HG03342 (cell line): Measurements from ENCODE around the gene FCHSD1.
A peak's percentile ranks its signal among the peaks of the same experiment; 100 is the strongest.

Experiments used
- ATAC-seq: cut with Tn5 transposase; IDR thresholded peaks from one replicate; pipeline ENCODE4 v1.9.1; 2021; ENCODE audit warnings: mild to moderate bottlenecking, moderate library complexity; ENCODE audit not compliant: unreplicated experiment

The FCHSD1 gene

DNA sequence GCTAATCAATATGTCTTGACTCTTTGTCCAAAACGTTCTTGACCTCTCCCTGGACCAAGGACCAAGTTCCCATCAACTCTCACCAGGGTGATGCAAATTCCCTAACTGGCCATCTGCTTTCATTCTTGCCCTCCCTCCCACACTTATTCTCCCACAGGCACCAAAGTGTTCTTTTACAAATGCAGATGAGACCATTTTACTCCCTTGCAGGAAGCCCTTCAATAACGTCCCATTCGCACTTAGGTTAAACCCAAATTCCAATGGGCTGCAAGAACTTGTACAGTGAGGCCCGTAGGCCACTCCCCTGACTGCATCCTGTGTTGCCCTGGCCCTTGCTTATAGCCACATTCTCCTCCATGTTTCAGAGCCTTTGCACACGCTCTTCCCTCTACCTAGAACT lies 23.5 kb upstream of the FCHSD1 start:
- no peak for ATAC-seq

DNA sequence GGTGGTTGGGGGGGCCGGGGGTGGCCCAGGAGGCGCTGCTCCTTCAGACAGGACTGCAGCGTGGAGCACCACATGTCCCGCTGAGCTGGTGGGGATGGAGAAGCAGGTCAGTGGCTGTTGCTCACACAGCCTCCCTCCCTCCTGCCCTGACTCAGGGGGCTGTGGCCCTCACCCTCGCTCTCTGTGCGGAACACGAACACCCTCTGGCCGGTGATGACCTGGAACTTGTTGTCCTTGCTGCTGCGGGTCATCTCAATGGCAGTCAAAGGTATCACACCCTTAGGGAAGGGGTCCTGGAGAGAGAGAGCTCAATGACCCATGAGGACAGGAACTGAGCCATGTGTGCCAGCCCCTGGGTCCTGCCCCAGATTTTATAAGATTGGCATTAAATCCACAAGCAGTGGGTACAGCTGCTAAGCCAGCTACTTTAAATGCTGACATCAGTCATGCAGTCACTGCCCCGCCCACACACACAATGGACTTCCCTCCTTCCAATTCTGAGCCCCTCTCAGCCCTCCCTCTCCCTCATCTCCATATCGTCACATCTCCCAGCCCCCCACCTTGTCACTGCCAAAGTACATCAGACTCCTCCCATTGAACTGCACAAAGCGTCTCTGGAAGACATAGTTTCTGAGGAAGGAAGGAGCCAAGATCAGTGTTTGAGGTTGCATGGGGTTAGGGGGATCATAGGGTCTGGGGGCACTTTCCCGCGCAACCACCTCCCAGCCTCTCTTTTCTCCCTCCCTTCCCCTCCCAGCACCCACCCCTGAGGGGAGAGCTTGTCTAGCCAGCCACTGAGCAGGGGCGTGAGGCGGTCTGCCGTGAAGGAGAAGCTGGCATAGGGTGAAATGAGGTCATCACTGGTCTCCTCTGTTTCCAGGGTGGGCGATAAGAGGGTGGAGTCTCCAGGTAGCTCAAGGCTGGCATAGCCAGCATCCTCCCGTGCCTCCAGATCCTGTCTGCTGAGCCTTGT lies 21.9 kb upstream of the FCHSD1 start:
- no peak for ATAC-seq

DNA sequence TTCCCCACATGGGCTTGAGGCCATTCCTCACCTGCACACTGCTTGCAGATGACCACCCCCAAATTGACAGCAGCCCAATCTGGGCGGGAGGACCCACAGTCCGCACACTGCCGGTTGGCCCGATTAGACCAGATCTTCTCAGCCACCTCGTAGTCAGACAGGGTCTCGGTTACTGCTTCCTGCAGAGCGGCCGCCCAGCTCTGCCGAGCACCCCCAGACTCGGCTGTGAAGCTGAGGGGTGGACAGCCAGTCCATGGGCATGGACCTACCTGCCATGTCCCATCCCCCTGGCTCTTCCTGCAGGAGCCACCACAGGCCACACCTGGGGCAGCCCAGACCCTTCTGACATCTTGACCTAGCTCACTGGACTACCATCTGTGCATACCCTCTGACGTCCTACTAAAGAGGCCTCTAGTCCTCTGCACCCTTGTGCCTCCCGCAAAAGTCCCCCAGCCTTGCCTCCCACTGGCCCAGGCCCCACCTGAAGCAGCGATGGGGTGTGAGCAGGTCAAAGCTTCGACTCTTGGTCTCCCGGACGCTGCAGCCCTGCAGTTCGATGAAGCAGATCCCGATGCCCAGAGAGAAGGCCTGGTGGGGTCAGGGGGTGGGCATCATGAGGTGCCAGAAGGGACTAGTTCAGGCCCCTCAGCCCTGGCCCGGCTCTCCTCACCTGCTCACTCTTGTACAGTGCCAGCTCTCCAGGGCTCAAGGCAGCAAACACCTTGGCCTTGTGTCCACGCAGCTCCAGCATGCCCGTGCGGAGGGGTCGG lies 21.0 kb upstream of the FCHSD1 start:
- no peak for ATAC-seq

DNA sequence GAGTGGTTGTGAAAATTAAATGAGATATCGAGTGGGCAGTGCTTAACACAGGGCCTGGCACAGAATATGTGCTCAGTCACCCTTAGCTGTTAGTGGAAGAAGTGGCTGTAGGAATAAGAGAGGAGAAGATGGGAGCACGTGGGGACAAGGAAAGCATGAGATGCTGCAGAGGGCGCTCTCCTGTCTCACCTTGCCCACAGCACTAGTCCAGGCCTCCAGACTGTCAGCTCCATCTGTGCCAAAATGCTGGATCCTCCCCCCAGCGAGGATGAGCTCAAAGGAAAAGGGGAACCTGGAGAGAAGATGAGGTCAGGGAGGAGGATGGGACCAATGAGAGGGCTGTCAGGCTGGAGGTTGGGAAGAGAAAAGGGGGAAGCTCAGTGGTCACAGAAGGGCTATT lies 18.3 kb upstream of the FCHSD1 start:
- no peak for ATAC-seq

DNA sequence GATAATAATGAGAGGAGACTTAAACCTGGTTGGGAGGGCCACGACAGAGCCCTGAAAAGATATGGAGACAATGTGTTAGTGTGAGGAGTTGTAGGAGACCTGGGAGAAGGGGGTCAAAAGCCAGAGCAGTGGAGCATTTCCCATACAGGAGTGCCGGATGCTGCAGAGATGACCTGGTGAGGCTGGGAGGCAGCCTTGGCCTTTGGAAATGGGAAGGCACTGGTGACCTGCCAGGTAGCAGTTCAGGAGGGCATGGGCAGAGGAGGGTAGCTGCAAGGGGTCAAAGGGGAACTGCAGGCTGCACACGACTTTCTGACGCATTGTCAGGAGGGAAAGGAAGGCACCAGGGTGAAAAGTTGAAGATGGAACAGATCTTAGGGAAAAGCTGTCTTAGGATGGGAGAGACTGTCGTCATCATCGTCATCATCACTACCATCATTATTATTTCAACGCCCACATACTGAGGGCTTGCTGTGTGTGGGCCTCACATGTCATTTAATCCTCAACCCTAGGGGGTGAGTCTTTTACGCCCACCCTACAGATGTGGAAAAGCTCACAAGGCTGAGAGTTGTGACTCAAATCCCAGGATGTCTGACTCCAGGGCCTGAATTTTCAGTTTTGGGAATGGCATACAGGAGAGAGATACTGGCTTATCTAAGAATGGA lies 17.5 kb upstream of the FCHSD1 start:
- ATAC-seq = no peak

DNA sequence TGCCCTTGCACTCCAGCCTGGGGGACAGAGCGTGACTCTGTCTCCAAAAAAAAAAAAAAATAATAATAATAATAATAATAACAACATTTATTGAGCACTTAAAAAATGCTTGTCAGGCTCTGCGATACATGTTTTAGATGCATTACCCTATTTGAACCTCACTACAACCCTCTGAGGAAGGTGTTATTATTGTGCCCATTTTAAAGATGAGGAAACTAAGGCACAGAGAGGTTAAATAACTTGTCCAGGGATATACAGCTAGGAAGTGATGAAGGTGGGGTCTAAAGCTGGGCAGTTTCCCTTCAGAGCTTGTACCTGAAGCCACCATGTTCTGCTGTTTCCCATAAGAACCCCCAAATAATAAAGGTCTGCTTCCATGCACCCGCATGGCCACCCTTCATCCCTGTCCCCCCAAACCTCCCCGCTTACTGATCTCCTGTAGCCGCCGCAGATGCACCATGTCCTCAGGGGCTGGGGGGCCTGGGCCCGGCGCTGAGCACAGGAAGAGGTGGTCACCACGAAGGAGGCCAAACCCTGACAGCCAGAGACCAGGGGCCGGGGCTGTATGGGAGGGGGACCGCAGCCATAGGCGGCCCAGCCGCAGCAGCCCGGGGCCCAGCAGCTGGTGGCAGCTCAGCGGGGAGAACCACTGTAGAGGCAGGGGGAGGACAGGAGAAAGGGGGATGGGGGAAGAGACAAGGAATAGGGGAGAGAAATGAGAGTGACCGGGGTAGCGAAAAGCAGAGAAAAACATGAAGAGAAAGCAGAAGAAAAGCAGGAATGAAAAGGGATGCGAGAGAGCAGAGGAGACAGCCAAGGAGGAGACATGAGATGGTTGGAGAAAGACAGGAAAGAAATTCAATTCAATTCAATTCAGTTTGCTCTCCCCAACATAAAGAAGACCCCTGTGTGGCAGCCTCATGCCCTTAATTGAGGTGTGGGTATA lies 15.1 kb upstream of the FCHSD1 start:
- ATAC-seq = no peak

DNA sequence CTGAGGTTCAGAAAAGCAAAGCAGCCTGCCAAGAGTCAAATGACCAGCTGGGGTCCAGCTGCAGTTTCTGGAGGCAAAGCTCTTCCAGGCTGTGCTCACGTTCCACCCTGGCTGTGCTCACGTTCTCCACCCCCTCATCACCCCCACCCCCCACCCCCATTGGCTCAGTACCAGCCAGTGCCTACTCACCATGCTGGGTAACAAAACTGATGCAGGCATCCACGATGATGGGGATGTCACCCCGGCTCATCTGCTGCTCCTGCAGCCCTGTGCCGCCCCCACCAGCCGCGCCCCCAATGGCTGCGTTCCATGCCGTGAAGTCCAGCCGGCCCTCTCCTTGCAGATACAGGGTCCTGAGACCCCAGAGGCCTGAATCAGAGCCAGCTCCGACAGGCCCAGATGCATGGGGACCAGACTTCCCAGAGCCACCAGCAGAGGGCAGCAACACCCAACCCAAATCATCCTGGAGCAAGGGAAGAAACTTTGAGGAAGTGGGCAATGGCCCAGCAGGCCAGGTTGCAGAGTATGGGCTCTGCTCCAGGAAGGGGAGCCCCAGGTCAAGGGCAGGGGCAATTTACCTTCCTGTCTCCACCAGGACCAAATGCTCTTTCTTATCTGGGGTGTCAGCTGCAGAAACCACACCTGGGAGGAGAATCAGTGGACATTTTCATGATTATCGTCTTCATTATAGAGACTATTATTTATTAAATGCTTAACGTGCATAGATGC lies 13.7 kb upstream of the FCHSD1 start:
- ATAC-seq = peak; percentile 97

DNA sequence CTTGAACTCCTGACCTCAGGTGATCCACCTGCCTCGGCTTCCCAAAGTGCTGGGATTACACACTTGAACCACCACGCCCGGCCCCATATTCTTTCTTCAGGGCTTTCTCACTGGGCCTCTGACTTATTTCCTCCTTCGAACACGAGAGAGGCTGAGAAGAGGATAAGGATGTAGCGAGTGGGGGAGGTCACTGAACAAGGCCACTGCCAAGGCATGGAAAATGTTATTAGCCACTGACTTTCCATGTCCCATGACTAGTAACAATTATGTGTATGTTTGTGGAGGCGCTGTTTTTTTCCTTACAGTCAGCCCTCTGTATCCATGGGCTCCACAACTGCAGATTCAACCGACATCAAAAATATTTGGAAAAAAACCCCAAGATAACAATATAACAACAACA lies 12.3 kb upstream of the FCHSD1 start:
- ATAC-seq = no peak

DNA sequence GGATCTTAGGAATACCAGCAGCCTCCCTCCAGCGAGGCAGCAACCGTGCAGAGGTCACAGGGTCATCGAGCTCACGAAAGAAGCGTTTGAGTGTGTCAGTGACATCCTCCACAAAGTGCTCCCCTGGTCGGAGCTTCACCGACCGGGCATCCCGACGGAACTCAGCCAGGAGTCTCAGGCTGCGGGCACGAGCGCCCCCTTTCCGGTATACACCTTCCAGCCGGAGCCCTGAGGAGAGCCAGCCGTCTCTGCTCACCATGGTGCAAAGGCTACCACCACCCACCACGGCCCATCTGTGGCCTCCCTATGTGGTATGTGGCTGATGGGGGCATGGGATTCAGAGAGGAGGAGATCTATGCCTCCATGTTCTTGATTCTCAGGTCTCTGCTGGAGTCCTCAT lies 10.8 kb upstream of the FCHSD1 start:
- ATAC-seq = no peak

DNA sequence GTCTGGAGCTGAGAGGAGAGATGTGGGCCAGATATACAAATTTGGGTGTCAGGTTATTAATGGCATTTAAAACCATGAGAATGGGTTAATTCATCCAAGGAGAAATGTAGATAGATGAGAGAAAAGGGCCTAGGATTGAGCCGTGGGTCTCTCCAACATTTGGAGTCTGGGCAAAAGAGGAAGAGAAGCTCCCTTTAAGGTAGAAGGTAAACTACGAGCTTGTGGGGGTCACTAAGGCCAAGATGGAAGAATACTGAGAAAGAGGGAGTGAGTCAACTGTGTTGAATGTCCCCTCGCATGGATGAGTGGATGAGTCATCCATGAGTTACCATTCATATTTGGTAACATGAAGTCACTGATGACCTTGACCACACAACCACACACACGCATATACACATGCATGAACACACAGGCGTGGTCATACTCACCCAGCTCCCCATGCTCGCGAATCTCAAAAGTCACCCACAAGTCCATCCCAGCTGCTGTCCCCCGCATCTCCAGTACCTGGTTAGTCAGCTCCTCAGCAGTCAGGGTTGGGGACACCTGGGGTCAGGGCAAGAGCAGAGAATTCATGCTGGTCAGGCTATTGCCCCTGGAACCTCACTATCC lies 6.8 kb upstream of the FCHSD1 start:
- ATAC-seq = peak; percentile 84

DNA sequence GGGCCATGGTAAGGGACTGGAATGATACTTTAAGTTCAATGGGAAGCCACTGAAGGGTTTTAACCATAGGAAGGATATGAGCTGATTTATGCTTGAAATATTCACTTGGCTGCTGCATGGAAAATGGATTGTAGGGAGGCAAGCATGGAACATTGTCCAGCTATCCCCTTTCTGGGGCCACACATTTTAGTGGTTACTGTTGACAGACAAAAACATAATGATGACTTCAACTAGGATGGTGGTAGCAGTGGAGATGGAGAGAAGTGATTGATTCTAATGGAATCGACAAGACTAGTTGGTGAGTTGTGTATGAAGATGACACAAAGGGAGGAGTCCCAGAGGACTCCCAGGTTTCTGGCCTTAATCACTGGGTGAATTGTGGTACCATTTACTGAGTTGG lies 6.2 kb upstream of the FCHSD1 start:
- no peak for ATAC-seq

DNA sequence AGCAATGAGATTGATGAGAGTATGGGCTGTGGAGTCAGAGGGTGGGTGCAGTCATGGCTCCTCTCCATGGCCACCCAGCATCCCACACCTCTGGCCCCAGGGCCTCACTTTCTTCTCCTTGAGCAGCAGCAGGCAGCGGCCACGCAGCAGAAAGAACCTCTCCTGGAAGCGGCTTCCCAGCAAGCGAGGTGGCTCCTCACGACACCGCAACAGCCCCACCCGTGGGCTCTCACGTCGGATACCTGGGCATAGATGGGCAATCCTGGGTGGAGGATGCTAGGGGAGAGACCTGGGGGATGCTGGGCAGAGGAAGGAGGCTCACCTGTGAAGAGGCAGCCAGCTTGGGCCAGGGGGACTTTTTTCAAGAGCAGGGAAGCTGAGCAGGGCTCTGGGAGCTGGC lies 5.2 kb upstream of the FCHSD1 start:
- no peak for ATAC-seq

DNA sequence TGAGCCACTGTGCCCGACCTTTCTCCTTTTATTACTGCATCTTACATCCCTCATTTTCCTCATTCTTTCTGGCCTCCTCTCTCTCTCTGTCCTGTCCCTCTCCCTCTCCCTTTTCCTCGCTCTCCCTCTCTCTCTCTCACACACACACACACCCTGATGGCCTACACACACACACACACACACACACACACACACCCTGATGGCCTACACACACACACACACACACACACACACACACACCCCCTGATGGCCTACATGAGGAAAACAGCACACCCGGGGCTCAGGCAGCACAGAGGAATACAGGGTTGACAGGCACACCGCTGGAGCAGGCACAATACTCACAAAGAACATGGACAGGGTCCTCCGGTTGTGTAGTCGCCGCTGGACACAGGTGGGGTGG lies 3.8 kb upstream of the FCHSD1 start:
- ATAC-seq = no peak

DNA sequence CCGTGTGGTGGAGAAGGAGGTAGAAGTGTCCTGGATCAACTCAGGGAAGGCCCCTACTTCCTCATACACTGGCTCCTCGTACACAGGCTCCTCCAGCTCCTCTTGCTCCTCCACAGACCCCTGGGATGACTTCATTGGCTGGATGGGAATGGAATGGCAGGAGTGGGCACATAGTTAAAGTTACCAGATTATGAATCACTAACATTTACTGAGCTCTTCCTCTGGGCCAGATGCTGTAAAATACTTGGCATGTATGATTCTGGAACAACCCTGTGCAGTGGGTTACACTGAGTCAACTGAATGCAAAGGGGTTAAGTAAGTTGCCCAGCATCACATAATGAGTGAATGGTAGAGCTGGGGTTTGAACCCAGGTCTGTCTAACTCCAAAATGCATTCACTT lies 3.1 kb upstream of the FCHSD1 start:
- ATAC-seq = no peak

DNA sequence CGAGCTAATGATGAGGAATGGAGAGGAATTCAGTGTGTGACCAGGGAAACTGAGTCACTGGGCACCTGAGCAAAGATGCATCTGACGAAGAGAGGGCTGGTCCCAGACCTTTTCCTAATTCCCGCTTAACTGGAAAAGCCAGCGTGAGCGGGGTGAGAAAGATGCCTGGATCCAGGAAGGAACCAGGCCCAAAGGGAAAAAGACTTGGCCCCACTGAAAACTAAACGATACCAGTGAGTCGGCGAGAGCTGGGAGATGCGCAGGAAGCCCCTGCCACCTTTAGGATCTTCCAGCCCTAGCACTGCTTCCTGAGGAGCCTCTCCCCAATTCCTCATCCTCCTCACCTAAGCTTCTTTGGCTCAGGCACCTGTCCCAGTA lies 499 bp upstream of the FCHSD1 start:
- no peak for ATAC-seq

DNA sequence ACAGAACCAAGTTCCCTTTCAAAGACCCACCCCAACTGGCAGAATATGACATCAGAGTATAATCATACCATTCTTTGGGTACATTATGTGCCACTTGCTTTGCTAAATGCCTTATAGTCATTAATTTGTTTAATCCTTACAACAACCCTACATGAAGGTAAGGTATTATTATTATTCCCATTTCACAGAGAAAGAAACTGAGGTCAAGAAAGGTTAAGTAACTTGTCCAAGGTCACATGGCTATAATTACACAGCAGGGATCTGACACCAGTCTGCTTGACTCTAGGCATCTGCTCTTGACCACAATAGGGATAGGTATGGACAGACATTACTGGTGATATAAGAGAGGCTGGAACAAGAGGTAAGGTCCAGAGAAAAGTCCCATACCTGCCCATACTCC lies 1.2 kb downstream of the FCHSD1 start:
- ATAC-seq = no peak

DNA sequence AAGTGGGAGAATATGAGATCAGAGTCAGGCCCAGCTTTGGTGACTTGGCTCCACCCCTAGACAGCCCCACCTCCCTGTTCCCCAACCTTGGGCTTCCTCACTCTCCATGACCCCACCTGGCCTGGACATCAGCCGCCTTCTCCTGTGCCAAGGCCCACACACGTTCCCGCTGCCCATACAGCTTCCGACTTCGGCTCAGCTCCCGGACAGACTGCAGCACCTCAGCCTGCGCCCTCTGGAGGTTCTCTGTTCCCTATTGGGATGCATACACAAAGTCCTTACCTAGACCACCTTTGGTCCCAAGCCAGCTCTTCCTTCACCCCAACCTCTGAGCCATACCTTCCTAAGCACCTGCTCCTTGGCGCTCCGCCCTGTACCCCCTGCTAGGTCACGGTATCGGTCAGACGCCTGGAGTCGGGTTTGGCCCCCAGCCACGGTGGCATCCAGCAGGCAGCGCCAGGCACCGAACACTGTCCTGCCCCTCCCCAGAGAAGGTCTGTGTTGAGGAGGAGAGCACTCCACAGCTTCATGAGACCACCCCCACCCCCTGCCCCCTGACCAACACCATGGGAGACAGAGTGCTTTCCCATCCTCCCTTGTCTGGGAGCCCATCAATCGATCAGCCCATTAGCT lies 2.0 kb downstream of the FCHSD1 start:
- no peak for ATAC-seq

DNA sequence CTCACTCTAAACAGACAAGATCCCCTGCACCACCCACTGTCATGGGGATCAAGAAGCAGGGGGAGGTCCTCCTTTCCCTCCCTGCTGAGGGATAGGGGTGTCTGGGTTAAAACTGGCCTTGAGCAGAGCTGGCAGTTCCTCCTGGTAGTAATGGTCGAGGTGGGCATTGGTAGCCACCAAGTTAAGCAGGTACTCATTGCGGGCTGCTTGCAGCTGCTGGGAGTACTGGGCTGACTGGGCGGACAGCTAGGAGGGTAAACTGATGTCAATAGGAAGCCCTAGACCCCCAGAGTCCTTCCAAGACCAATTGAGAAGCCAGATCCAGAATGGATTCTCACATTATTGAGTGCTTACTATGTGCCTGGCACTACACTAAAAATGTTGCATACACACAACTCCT lies 3.4 kb downstream of the FCHSD1 start:
- ATAC-seq = no peak

DNA sequence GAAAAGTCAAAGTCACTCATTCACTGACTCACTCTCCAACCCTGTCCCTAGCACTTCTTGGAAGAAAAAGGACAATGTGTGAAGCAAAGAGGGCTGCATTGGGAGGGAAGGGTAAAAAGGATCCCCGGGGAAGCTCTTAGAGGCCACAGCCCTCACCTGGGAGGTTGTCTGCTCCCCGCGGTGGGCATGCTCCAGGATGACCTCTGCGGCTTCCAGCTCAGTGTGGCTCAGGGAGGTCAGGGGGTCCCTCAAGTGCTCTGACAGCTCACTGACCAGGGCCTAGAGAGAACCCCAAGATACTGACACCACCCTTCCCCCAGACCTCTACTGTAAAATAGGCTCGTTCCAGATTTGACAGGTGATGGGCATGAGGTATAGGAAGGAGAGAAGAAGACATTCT lies 4.0 kb downstream of the FCHSD1 start:
- ATAC-seq = no peak
